Stomach (tissue), 4 donors: ENCODE measurements around the gene GRIP1.

Source experiments
- CTCF ChIP-seq, 7 experiments: fragments of 450-650 bp in 4 of 7; fragments of 200-600 bp in 3 of 7; sonication (generic) in 3 of 7; IDR thresholded peaks; one replicate each; pipeline ENCODE4 v1.5.1; 2016 to 2019; ENCODE audit warnings: antibody characterized with exemption in 7 of 7, control low read depth in 2 of 7, mild to moderate bottlenecking in 1 of 7
- EP300 ChIP-seq: sonication (generic); formaldehyde crosslinking; IDR thresholded peaks from one replicate; pipeline ENCODE4 v1.6.1; 2017; ENCODE audit warnings: antibody characterized with exemption
- POLR2A ChIP-seq, 4 donors: fragments of 450-650 bp; IDR thresholded peaks; one replicate each; pipeline ENCODE4 v1.6.1; 2016; ENCODE audit warnings: antibody characterized with exemption in 4 of 4, control low read depth in 2 of 4, mild to moderate bottlenecking in 1 of 4, moderate library complexity in 1 of 4
- POLR2AphosphoS5 ChIP-seq, 3 donors: sonication (generic); formaldehyde crosslinking; IDR thresholded peaks; one replicate each; pipeline ENCODE4 v1.6.1; 2016; ENCODE audit warnings: antibody characterized with exemption in 3 of 3

GRCh38 chr12:66692170-66692569 lies 13.3 kb upstream of the GRIP1 start:
- no peak for TF ChIP-seq CTCF (IDR thresholded peaks at IDR 0.05)
- no peak for TF ChIP-seq POLR2A (IDR thresholded peaks at IDR 0.05)
- TF ChIP-seq POLR2AphosphoS5 (IDR thresholded peaks at IDR 0.05) = no peak
- TF ChIP-seq EP300 = no peak
